KMS-11 (cell line): ENCODE data around the gene SIK2.

Source experiments
- H2AFZ ChIP-seq: fragments of 200-600 bp; sonication (generic); 2 replicates; pipeline ENCODE4 v1.6.1; 2016; ENCODE audit warnings: antibody characterized with exemption, mixed run types, low read depth
- H3K27ac ChIP-seq: fragments of 200-600 bp; sonication (generic); 2 replicates; pipeline ENCODE4 v1.6.1; 2016; ENCODE audit warnings: mild to moderate bottlenecking, mixed run types
- H3K27me3 ChIP-seq: fragments of 200-600 bp; sonication (generic); 2 replicates; pipeline ENCODE4 v1.6.1; 2017; ENCODE audit warnings: mild to moderate bottlenecking, low read depth, mixed run types, moderate library complexity; ENCODE audit not compliant: insufficient read depth
- H3K36me3 ChIP-seq: fragments of 200-600 bp; sonication (generic); 2 replicates; pipeline ENCODE4 v1.6.1; 2017; ENCODE audit warnings: mild to moderate bottlenecking, mixed run types; ENCODE audit not compliant: insufficient read depth
- H3K4me1 ChIP-seq: fragments of 200-600 bp; sonication (generic); 2 replicates; pipeline ENCODE4 v1.6.1; 2016; ENCODE audit warnings: mild to moderate bottlenecking, low read depth, mixed run types; ENCODE audit not compliant: poor library complexity, severe bottlenecking
- H3K4me2 ChIP-seq: fragments of 200-600 bp; sonication (generic); 2 replicates; pipeline ENCODE4 v1.7.0; 2016; ENCODE audit warnings: mild to moderate bottlenecking, mixed run types
- H3K4me3 ChIP-seq: fragments of 200-600 bp; sonication (generic); IDR thresholded peaks from 2 replicates; pipeline ENCODE4 v1.6.1; 2017; ENCODE audit warnings: low read depth, low read length, mixed read lengths; ENCODE audit not compliant: insufficient read depth
- H3K79me2 ChIP-seq: fragments of 200-600 bp; sonication (generic); 2 replicates; pipeline ENCODE4 v1.6.1; 2016; ENCODE audit warnings: low read depth, mixed run types; ENCODE audit not compliant: insufficient read depth
- H3K9ac ChIP-seq: fragments of 200-600 bp; sonication (generic); 2 replicates; pipeline ENCODE4 v1.6.1; 2016; ENCODE audit warnings: mild to moderate bottlenecking, mixed run types
- H4K20me1 ChIP-seq: fragments of 200-600 bp; sonication (generic); 2 replicates; pipeline ENCODE4 v1.6.1; 2016; ENCODE audit warnings: mild to moderate bottlenecking, mixed run types; ENCODE audit not compliant: insufficient read depth
- TF ChIP-seq, protein P1 (sequence below): fragments of 200-600 bp; sonication (generic); conservative IDR thresholded peaks from 2 replicates; pipeline ENCODE4 v1.6.1; 2017; ENCODE audit warnings: low read depth, mild to moderate bottlenecking, antibody characterized with exemption, low read length, moderate library complexity, mixed read lengths

The SIK2 gene

DNA sequence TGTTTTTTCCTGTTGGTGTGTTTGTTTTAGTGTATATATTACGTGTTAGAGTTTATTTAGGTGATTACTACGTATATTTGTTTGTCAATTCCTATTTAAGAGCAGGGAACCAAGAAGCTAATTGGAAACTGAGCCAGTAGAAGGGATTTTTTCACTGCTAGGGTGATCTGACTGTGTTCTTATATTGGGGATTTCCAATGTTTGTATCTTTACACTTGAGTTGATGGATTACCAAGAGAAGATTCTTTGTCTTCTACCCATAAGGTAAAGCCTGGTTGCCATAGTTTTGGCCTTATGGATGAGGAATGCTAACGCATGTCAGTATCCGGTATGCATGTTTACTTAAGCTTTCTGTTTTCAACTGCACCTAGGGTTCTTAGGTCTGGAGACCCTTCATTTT lies 35.6 kb downstream of the SIK2 start:
- Histone ChIP-seq H3K27me3 (no peaks in the 10 kb centered on the region), H4K20me1 (no peaks in the 10 kb centered on the region), H3K4me2 (no peak overlapping the region), H3K36me3 (no peaks in the 10 kb centered on the region), H2AFZ (no peak overlapping the region), H3K9ac (no peak overlapping the region), H3K4me1 (peaks cover 37% of the 10 kb centered on the region), H3K27ac (no peak overlapping the region), H3K4me3 (no peak overlapping the region), H3K79me2 (no peaks in the 10 kb centered on the region; the same call in 1 of the 2 replicates)
- TF ChIP-seq, protein P1, sequence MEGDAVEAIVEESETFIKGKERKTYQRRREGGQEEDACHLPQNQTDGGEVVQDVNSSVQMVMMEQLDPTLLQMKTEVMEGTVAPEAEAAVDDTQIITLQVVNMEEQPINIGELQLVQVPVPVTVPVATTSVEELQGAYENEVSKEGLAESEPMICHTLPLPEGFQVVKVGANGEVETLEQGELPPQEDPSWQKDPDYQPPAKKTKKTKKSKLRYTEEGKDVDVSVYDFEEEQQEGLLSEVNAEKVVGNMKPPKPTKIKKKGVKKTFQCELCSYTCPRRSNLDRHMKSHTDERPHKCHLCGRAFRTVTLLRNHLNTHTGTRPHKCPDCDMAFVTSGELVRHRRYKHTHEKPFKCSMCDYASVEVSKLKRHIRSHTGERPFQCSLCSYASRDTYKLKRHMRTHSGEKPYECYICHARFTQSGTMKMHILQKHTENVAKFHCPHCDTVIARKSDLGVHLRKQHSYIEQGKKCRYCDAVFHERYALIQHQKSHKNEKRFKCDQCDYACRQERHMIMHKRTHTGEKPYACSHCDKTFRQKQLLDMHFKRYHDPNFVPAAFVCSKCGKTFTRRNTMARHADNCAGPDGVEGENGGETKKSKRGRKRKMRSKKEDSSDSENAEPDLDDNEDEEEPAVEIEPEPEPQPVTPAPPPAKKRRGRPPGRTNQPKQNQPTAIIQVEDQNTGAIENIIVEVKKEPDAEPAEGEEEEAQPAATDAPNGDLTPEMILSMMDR: no peak

DNA sequence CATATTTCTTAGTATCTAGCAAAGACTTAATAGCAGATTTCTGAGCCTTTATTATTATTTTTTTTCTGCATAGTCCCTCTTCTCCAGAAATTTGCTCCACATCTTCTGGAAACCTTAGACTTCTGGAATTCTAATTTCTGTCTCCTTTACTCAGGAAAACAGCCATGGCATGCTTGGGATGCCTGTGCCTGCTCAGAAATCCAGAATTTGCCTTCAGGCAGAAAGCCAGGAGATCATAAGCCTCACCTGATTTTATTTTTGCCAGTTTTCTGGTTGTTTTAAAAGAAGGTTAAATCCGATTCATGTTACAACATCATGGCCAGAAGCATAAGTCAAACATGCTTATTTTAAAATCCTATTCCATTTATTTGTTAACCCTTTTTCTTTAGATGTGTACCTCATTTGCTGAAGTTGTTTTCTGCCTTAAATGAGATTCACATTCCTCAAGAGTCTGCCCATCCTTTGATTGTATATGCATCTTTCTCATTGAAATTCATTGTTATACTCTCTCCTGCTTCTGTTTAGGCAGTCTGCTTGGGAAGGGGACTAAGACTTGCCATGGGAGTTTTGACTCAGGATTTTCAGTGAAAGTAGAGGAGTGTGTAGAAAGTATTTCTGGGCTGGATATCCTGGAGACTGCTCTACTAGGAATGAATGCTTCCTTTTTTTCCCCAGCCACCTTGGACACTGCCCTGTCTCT lies 37.1 kb downstream of the SIK2 start:
- Histone ChIP-seq H3K36me3 (no peaks in the 10 kb centered on the region), H3K4me1 (peaks cover 22% of the 10 kb centered on the region), H3K4me3 (no peak overlapping the region), H4K20me1 (no peaks in the 10 kb centered on the region), H3K9ac (no peak overlapping the region), H2AFZ (no peak overlapping the region), H3K4me2 (no peak overlapping the region), H3K27ac (no peak overlapping the region), H3K27me3 (no peaks in the 10 kb centered on the region), H3K79me2 (no peaks in the 10 kb centered on the region; the same call in 1 of the 2 replicates)
- TF ChIP-seq, protein P1: no peak

DNA sequence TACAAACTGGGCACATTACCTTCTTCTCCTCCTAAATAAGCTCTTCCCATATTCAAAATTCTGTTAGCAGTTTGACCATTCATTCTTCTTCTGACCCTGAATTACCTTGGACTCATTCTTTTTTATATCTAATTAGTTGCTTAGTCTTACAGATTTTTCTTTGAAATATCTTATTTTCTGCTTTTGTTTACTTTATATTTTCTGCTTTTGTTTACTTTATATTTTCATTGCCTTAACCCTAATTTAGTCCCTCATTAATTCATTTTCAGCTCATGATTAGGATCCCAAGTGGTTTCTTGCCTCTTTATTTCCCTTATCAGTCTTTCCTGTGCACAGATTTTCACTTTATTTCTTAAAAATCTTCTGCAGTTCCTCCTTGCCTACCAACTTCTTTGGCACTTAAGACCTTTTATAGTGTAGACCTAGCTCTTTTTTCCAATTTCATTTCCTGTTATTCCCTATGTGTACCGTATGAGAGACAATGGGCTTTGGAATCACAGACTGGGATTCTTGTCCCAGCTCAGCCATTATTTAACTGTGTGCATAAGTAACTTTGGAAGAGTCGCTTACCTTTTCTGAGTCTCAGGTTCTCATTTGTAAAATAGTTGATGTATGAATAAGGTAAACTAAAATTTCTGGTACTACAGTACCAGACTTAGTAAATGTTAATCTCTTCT lies 39.2 kb downstream of the SIK2 start:
- H3K4me3 ChIP-seq: no peak overlapping the region
- H2AFZ ChIP-seq: no peak overlapping the region
- H3K9ac ChIP-seq: no peak overlapping the region
- no peaks in the 10 kb centered on the region for H3K36me3 ChIP-seq
- no peaks in the 10 kb centered on the region for H3K27me3 ChIP-seq
- no peak overlapping the region for H3K4me2 ChIP-seq
- H3K79me2 ChIP-seq: no peaks in the 10 kb centered on the region
- TF ChIP-seq, protein P1: no peak
- peaks cover 14% of the 10 kb centered on the region for H3K4me1 ChIP-seq
- no peak overlapping the region for H3K27ac ChIP-seq
- H4K20me1 ChIP-seq: no peaks in the 10 kb centered on the region

DNA sequence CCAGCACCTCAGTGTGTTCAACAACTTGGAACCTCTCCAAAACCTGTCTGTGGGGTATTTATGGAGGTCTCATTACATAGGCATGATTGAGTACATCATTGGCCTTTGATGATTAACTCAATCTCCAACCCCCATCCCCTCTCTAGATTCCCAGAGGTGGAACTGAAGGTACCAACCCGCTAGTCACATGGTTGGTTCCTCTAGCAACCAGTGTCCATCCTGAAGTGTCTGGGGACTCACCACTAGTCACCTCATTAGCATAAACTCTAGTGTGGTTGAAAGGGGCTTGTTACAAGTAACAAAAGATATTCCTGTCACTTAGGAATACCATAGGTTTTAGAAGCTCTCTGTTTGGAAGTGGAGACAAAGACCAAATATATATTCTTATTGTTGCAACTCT lies 40.3 kb downstream of the SIK2 start:
- TF ChIP-seq, protein P1: no peak
- Histone ChIP-seq H3K27me3 (no peaks in the 10 kb centered on the region), H3K79me2 (no peaks in the 10 kb centered on the region)

More for the DNA sequence above, 40.3 kb downstream of the SIK2 start:
- Histone ChIP-seq H3K4me1 (peaks cover 13% of the 10 kb centered on the region), H3K4me3 (no peak overlapping the region), H3K27ac (no peak overlapping the region), H3K4me2 (no peak overlapping the region), H4K20me1 (no peaks in the 10 kb centered on the region), H3K36me3 (no peaks in the 10 kb centered on the region), H2AFZ (no peak overlapping the region), H3K9ac (no peak overlapping the region)
